Measurements from ENCODE around the gene UCN3.

The UCN3 gene, protein sequence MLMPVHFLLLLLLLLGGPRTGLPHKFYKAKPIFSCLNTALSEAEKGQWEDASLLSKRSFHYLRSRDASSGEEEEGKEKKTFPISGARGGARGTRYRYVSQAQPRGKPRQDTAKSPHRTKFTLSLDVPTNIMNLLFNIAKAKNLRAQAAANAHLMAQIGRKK

DNA sequence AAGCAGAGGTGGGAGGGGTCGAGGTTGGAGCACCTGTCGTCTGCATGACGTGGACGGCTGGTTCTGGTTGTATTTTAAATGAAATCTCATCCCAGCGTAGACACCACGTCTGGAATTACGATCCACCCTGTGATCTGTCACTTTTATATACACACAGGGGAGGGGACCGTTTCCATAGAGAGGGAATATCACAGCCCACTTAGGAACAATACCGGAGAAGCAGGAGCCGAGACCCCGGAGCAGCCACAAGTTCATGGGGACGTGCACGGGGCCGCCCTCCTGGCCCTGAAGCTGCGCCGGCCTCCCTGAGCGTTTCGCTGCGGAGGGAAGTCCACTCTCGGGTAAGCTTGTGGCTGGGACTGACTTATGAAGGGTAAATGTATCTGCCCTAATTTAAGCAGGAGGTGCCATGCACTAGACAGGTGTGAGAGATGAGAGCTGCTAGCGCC lies at the start of gene UCN3:
TSS of gene UCN3 (plus strand) at position 77 of the 449 bp plus-strand sequence. CDS start 8,755 bp downstream, outside the sequence.
- no peak for DNase-seq

DNA sequence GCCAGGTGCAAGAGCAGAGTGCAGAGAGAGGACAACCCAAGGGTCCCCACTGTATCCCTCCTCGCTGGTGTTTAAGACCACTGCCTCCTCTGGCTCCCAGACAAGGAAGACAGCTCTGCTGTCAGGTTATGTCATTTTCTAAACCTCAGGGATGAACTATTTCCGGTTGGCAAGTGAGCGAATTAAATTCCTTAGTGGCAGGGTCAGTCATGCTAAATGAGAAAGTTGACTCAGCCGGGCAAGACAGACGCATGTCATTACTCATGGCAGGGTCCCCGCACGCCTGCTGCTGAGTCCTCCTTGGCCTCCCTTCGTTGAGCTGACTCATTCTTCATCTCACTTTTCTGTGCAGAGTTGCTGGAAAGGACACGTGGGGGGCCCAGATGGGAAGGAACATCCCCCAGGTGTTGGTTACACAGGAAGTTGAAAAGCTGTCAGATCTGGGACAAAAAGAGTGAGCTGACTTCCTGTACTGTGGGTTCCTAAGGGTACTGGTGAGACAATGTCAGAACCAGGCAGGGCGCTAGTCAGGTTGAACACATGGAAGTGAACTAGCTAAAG lies 47.1 kb upstream of the UCN3 start:
- DNase-seq: no peak

DNA sequence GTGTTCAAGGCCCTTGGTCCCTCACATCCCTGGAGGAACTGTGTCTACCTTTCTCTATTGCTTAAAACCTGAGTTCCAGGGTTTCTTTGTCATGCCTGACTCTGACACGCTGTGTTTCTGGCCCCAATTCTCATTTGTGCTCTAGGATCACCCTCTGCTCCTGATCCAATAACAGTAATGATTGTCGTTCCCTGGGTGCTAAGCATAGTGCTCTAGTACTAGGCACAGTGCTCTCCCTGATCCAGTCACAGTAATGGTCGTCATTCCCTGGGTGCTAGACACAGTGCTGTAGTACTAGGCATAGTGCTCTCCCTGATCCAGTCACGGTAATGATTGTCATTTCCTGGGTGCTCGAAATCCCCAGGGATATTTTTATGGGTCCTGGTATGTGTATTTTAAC lies 46.6 kb upstream of the UCN3 start:
- no peak for DNase-seq

DNA sequence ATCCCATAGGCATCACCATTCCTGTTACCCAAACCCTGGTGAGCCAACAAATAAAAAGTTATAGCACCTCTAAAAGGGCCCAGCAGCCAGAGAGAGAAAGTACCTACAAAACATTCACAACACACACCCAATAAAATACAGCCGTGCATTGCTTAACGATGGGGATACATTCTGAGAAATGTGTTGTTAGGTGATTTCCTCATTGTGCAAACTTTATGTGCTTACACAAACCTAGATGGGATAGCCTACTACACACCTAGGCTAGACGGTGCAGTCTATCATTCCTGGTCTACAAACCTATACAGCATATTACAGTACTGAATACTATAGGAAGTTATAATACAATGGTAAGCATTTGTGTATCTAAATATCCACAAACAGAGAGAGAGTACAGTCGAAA lies 44.9 kb upstream of the UCN3 start:
- no peak for DNase-seq

DNA sequence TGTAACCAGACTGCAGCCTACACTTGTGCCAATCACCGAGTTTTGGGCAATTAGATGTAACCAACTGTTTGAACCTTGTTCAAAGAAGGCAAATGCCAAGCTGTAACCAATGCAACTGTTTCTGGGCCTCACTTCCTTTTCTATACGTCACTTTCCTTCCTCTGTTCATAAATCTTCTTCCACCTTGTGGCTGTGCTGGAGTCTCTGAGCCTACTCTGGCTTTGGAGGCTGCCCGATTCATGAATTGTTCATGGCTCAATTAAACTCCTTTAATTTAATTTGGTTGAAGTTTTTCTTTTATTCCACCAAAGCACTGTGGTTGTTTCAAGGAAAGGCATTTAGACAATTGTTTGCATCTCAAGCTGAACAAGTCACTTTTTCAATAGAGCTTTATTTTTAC lies 43.5 kb upstream of the UCN3 start:
- DNase-seq: no peak

DNA sequence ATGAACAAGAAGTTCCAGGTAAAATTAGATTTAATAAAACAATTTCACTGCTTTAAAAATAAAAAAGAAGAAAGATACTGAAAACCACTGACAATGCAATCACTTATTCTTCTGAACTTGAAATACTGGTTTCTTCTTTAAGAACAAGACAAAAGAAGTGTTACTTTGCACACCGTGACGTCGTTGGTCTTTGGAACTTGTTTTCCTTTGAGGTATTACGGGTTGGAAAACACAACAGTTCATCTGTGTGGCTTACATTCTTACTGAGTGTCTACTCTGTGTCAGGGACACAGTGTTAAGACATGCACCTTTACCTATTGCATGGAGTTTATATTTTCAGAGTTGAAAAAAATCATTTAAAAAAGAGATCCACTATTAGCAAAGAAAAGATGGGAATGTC lies 41.3 kb upstream of the UCN3 start:
- no peak for DNase-seq

DNA sequence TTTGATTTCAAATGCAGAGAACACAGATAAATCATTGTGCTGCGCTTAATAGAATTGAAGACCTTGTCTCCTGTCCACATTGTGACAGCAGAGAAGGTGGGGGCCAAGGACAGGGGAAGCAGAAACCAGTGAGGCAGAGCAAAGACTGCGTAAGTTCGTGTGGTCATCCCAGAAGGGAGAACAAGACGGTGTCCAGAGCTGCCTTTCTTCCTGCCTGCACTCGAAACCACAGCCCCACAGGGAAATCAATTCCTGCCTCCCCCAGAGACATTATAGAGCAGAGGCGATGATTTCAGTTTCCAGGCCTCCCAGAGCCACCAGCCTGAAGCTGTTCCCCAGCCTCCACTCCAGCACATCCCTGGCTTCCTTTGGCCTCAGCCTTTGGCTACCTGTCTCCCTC lies 39.7 kb upstream of the UCN3 start:
- no peak for DNase-seq

DNA sequence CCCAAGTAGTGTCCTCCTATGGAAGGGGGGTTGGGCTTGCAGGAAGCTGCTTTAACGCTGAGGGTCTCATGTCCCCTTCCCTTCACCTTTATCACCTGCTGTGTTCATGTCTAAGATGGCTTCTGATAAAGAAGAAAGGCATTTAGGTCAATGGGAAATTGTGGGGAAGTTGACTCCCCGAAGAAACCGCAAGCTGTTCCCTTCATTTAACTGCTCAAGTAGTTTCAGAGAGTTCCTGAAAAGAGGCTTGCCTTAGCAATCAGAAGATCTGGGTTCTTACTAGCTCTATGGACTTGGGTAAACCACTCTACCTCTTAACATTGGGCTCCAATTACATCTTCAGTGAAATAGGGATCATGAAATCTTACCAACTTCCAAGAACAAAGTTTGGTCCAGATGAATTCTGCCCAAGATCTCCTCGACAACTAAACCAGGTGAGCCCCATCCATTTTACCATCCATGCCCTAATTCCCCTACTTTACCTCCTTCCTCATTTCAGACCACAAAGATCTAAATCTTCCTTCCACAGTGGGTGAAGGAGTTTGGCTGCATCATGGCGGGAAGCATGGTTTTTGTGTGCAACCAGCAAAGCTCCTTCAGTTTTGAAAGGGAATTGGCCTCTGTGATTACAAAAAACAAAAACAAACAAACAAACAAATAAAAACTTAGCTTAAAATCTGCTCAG lies 30.4 kb upstream of the UCN3 start:
- no peak for DNase-seq

DNA sequence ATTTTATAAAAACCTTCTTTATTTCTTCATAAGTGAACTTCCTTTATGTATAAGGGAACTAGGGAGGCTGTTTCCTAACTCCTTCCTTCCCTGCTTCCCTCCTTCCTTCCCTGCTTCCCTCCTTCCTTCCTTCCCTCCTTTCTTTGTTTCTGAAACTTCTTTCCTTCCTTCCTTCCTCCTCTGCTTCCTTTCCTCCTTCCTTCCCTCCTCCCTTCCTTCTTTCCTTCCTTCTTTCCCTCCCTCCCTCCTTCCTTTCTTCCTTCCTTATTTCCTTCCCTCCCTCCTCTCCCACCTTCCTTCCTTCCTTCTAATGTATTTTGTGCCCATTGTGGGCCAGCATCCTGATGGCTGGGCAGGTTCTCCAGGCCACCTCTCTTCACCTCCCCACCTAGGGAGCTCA lies 26.8 kb upstream of the UCN3 start:
- no peak for DNase-seq

DNA sequence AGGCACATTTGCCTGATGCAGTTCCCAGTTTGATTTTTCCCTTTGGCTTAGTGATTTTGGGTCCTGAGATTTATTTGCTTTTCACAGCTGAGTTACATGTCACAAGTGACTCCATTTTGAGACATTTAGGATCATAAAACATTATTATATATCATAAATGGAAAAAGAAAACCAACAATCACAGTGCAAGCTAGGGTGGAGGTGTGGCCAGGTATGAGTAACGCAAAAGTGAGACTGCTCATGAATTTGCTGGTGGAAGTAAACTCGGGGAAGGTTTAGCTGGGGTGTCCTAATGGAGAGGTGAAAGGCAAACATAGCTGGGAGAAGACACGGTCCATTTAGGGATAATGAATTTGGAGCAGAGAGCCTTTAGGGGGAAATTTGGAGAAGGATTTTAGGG lies 21.7 kb upstream of the UCN3 start:
- DNase-seq: no peak

DNA sequence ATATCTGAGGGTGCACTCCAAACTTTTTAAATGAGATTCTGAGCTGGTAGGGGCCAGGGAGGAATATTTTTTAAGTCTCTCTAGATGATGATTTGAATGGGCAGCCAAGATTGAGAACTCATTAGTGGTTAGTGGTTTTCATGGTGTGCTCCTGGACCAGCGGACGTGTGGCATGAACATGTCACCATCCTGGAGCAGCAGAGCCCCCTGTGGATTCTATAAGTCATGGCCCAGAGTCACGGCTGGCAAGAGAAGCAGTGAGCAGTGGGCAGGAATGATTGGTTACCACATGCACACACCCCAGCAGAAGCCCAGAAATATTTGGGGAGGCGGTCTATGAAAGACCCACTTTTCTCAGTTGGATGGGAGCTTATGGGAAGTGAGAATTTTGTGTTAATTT lies 21.2 kb upstream of the UCN3 start:
- no peak for DNase-seq

DNA sequence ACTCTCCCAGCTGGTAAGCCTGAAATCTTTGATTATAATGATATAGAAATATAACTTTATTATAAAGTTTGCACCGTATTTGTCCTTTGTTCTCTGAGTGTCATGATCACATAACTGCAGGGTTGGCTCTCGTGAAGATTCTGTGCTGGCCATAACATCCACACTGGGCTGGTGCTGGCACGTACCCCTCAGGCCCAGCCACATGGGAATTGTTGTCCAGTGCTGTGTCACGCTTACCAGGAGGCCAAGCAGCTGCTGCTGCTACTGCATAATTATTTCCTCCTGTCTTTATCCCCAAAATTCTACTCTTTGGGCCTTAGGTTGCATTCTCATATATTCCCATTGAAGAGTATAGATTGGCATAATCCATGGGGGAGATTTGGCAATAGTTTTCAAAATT lies 20.8 kb upstream of the UCN3 start:
- DNase-seq: no peak

DNA sequence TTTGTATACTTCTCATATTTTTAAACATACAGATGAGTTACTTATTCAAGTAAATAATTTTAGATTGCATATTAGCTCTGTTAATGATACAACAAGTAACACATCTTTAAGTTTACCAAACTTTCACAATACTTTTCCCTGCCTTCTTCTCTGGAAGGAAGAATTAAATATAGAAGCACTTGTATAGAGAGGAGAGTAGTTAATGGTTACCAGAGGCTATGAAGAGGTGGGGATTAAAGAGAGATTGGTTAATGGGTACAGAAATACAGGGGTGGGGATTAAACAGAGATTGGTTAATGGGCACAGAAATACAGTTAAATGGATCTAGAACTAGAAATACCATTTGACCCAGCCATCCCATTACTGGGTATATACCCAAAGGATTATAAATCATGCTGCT lies 20.0 kb upstream of the UCN3 start:
- no peak for DNase-seq

DNA sequence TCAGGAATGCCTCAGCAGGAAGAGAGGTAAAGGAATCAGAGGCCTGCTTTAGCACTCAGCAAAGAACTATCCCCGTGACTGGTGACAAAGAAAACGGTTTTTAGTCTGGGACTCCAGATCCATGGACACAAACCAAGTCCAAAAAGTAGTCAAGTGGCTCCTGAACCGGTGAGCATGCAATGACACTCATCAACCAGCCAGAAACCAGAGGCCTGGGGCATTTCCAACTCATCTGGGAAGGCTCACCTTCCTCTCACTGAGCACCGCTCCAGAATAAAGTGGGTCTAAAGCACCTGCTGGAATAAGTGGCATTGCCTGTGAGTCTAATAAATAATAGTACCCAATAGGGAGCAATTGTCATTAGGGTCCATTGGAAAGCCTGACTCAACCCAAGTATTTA lies 17.9 kb upstream of the UCN3 start:
- DNase-seq: no peak

DNA sequence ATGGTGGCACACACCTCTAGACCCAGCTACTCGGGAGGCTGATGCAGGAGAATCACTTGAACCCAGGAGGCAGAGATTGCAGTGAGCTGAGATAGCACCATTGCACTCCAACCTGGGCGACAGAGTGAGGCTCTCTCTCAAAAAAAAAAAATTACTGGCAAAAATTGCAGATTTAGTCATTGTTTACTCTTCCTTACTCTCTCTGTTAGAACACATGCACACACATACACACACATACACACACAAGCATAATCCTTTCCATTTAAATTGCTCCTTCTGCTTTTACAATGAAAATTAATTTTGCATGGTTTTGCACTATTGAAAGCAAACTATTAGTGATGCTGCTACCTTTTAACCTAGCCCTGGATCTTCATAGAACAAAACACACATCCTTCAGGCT lies 15.4 kb upstream of the UCN3 start:
- no peak for DNase-seq

DNA sequence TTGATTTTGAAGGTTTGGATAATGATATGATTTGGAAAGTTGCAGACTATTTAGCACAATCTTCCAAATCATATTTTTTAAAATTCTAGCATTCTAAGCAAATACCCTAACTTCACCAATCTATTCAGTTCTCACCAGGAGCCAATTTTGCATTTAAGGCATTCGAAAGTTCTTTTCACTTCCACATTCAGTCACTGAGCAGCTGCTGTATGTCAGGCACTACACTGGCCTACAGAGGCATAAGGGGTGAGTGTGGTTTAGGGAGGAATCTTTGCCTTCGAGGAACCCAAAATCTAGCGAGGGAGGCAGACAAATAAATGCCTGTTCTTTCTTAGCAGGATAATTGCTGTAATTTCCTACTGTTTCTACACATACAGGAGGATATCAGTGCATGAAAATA lies 10.7 kb upstream of the UCN3 start:
- DNase-seq: no peak

DNA sequence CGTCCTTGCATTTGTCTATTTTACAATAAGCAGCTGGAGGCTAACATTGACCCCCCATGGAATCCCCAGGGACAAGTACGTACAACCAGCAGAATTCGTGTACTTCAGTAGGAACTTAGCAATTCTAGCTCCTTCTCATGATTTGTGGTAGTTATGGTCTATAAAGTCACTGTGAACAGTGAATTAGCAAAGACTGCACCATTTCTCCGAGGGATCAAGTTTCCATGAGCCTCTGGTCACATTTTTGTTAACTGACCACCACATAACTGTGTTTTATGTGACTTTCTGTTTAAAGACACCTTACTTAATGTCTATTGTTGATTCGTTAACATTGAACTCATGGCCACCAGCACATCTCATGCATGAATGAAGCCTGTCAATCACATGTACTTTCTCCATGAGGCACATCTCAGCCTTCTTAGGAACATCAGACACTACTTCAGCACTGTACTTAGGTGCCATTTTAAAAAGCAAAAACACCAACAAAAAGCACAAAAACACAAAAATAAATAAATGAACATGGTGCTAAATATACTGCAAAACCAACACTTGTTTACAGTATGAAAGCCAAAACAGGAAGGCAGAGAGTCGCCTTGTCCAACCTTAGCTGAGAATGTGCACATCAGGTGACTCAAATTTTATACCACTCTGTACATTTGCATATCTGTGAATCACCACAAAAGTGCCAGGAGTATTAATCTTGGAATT lies 9.0 kb upstream of the UCN3 start:
- no peak for DNase-seq

DNA sequence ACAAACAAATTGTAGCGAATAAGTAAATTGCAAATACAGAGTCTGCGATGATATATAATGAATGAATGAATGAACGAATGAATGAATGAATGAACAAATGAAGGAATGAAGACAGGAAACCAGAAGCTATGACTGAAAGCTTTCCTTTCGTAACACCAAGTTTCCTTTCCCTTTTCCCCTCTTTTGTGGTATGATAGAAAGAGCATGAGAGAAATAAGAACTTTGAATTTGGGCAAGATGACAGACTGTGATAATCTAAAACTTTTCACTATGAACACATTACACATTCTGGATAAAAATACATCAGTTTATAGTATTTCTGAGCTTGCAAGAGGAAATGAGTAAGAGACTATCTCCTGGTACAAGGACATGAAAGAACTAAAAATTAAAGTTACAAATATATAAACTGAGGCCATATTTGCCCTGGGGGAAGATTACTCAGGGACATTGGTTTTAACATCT lies 8.4 kb upstream of the UCN3 start:
- no peak for DNase-seq

DNA sequence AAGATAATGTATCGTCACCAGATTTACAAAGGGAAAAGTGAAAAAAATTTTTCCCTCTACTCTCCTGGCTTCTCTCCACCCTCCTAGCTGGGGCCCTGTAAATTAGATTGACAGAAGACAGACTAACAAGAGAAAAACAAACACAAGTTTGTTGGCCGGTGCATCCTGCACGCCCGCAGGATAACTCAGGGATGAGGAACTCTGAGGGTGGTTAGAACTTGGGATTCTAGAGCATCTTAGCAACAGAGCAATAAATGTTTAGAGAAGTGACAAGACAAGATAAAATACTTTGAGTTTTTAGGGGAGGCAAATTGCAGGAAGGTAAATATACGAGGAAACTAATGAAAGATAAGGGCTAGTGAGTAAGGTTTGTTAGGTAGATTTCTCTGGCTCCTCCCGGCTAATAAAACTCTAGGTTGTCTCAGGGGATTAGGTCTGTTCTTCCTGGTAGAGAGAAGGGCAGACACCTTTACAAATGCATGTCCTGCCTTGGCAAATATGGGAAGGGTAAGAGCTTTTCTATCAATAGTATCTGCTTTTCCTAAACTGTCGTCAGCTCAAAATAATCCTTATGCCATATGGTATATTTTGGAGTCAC lies 4.3 kb upstream of the UCN3 start:
- DNase-seq: no peak

DNA sequence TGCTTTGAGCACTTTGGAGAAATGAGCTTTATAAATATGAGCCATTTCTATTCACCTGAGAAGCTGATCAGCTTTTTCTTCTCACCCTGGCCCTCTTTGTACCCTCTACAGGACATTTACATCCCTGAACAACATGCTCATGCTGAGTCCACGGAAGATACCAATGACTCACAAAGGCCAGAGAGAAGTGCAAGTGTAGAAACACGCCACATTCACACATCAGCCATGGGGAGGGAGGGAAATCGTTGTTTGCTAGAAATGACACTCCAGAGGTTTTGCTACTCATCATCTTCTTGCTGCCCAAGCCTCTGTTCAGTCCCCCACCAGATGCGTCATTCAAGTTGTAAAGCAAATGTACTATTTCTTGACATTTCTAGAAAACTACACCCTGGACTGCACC lies 2.8 kb upstream of the UCN3 start:
- DNase-seq: no peak

DNA sequence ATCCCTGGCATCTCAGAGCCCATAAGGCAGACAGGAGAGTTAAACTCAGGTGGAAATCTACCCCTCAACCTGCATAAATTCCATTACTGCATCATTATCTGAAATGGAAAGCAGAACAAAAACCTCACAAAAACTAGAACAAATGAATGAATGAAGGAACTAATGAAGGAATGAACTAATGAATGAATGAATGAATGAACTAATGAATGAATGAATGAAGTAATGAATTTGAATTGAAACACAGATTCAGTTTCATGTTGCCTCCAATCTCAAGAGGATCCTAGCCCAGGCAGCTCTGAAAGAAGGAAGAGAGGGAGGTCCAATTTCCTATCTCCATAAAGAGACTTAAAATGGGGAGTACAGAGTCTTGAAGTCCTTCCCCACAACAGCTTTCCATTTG lies 1.9 kb upstream of the UCN3 start:
- no peak for DNase-seq

DNA sequence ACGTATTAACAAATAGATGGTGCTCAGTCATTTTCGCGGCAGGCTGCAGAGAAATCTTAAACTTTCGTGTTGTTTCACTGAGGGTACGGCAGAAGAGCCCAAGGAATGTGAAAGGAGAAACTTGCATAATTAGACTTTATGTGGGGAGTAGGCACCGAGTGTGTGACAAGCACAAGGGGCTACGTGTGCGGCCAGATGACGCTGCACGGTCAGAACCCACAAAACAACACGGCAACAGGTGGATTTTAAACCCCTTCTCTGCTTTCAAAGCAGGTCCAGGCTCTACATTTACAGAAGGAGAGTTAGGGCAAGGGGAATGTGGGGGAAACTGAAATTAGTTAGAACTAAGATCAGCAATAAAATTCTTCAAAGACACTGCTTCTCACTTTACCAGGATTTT lies 392 bp upstream of the UCN3 start:
- no peak for DNase-seq

DNA sequence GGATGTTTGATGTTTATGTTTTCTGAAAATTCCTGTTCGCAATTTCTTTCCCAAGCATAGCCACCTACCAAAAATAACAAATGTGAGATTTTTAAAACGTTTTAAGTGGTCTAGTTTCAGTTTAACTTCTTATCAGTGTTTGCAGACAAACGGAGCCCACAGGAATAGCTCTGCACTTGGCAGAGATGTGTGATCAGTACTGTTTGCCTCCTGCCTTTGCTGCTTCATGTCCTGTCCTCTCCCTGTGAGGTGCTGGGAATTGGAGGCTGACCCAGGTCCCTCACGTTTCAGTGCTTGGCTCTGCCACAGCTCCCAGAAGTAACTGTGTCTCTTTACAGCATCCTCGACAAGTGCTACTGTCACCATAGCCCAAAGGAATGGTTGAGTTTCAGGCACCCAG lies 1.2 kb downstream of the UCN3 start:
- DNase-seq: no peak

All from right forelimb (tissue), 1 donor.